ENCODE data around the gene PLXNC1. TPM values are rescaled to one million over a fixed set of nuclear protein-coding genes. Genes with fewer than 3 reads are reported as not detected.

The PLXNC1 gene
- total and polyA plus RNA-seq, 2 of the 8 experiments (the other 6 are each of a cell fraction or from before 2014, with no cell fraction given), result 0.83 to 2.0 TPM

GRCh38 chr12:94304566-94305061 lies 156.2 kb downstream of the PLXNC1 start (continued):
- TF ChIP-seq E2F6 (IDR thresholded peaks at IDR 0.05) (peak; percentile 88), TAF1 (IDR thresholded peaks at IDR 0.05; ENCODE audit: low read depth, low read length) (peak; percentile 46; the same call in 1 of the 2 replicates), ASH2L (IDR thresholded peaks at IDR 0.05; ENCODE audit: low read length) (peak; percentile 64), KDM5A (IDR thresholded peaks at IDR 0.05; ENCODE audit: low read length) (no peak), KDM1A (IDR thresholded peaks at IDR 0.05; ENCODE audit: borderline replicate concordance, low read length) (peak; percentile 47; the same call in 1 of the 2 replicates), RFX5 (IDR thresholded peaks at IDR 0.05; ENCODE audit: borderline replicate concordance, low read depth, low read length) (no peak), SP4 (IDR thresholded peaks at IDR 0.05; ENCODE audit: low read length) (no peak), RNF2 (IDR thresholded peaks at IDR 0.05; ENCODE audit: borderline replicate concordance, low read depth, low read length, missing control alignments, poor library complexity, severe bottlenecking) (no peak), KDM4A (IDR thresholded peaks at IDR 0.05; ENCODE audit: low read depth, low read length, severe bottlenecking) (no peak), RBBP5 (IDR thresholded peaks at IDR 0.05; ENCODE audit: borderline replicate concordance, low read depth, low read length) (no peak), CTBP2 (IDR thresholded peaks at IDR 0.05; ENCODE audit: borderline replicate concordance, insufficient read depth, insufficient read length, low read length) (peak; percentile 79), SIRT6 (IDR thresholded peaks at IDR 0.05; ENCODE audit: low read length) (no peak), POLR2A (IDR thresholded peaks at IDR 0.05; ENCODE audit: control extremely low read depth in 1 of 2, low read depth in 2 of 2, low read length in 2 of 2) (no peak), CHD1 (IDR thresholded peaks at IDR 0.05; ENCODE audit: low read depth, low read length) (no peak), RXRA (IDR thresholded peaks at IDR 0.05; ENCODE audit: insufficient read depth, low read depth, low read length) (no peak), TCF12 (IDR thresholded peaks at IDR 0.05; ENCODE audit: low read depth, low read length) (0 out of 2 replicates have a peak, but pooled peaks have one; percentile 8), GTF2F1 (IDR thresholded peaks at IDR 0.05; ENCODE audit: borderline replicate concordance, low read depth, low read length) (no peak), GABPA (IDR thresholded peaks at IDR 0.05; ENCODE audit: borderline replicate concordance, insufficient read depth, low read length) (no peak), SRF (IDR thresholded peaks at IDR 0.05; ENCODE audit: low read depth, low read length) (no peak), NANOG (IDR thresholded peaks at IDR 0.05; ENCODE audit: insufficient read depth, low read depth, low read length, poor library complexity, severe bottlenecking) (peak; percentile 75), SIX5 (IDR thresholded peaks at IDR 0.05; ENCODE audit: low read depth, low read length) (no peak), CBX5 (IDR thresholded peaks at IDR 0.05; ENCODE audit: low read depth, low read length) (no peak)
- TF ChIP-seq, protein P1, sequence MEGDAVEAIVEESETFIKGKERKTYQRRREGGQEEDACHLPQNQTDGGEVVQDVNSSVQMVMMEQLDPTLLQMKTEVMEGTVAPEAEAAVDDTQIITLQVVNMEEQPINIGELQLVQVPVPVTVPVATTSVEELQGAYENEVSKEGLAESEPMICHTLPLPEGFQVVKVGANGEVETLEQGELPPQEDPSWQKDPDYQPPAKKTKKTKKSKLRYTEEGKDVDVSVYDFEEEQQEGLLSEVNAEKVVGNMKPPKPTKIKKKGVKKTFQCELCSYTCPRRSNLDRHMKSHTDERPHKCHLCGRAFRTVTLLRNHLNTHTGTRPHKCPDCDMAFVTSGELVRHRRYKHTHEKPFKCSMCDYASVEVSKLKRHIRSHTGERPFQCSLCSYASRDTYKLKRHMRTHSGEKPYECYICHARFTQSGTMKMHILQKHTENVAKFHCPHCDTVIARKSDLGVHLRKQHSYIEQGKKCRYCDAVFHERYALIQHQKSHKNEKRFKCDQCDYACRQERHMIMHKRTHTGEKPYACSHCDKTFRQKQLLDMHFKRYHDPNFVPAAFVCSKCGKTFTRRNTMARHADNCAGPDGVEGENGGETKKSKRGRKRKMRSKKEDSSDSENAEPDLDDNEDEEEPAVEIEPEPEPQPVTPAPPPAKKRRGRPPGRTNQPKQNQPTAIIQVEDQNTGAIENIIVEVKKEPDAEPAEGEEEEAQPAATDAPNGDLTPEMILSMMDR (IDR thresholded peaks at IDR 0.05; ENCODE audit: control extremely low read depth in 1 of 3, insufficient read depth in 1 of 3, low read depth in 1 of 3, low read length in 3 of 3), result no peak
